NCI-H510A treated with DMSO at 0.1 percent for 48 hours (cell line): ENCODE data around the gene ACP4.

Experiments used
- DNase-seq: peaks from one replicate; lab custom pipeline; 2025; lab: John Stamatoyannopoulos, UW

Gene ACP4

DNA sequence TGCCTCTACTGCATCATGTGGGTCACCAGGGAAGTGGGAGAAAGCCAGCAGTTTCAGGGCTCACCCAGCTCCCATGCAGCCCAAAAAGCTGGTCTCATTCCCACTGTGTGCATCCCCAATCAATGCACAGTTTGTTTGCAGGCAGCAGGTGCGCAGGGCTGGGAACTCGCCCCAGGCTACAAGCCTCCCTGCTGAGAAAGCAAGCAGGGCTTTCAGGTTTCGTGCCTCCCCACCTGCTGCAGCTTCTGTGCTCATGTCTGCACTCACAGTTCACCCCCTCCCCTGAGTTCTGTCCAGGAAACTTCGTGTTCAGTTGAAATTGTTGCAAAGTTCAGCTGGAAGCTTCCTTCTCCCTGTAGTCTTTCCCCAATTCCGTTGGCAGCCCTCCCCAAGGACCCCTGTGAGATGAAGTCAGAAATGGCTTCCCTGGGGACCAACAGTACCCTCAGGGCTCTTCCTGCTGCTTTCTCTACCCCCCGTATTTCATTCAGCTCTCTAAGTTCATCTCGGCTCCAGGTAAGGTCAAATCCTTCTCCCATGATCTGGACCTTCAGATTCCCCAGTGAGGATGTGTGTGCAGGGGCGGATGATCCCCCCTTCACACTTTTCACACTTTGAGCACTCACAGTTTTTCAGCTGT is 54.2 kb downstream of the ACP4 start:
- DNase-seq: no peak
